DMS53 treated with DMSO at 0.1 percent for 48 hours (cell line): ENCODE data around the gene SLC16A7.

Experiments
- DNase-seq: peaks from one replicate; lab custom pipeline; 2025; ENCODE audit not compliant: unreplicated experiment; lab: John Stamatoyannopoulos, UW

Gene SLC16A7

DNA sequence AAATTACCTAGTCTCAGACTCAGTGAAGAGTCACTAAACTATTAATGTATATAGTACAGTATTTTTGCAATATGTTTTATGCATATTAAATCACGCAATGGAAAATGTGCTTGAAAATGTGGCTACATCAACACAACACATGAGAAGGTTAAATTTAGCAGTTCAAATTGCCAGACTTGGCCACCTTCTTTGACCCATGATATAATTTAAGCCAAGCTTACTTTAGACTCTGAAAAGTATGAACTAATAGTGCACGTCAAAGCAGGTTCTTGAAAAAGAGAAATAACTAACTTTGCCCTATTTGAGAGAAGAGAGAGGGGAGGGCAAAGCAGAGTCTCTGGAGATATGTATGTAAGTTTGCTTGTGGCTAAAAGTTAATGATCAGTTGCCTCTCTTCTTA, 68.7 kb downstream of the SLC16A7 start:
- no peak for DNase-seq

GRCh38 chr12:59665701-59666100, 69.9 kb downstream of the SLC16A7 start:
- no peak for DNase-seq

DNA sequence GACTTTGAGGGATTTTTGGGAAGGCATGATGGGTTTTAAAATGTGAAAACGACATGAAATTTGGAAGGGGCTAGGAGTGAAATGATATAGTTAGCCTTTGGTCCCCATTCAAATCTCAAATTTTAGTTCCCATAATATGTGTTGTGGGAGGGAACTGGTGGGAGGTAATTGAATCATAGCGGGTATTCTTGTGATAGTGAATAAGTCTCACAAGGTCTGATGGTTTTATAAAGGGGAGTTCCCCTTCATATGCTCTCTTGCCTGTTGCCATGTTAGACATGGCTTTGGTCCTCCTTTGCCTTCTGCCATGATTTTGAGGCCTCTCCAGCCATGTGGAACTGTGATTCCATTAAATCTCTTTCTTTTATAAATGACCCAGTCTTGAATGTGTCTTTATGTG, 72.8 kb downstream of the SLC16A7 start:
- no peak for DNase-seq

- DNase-seq: no peak
Observed at GRCh38 chr12:59672273-59672672, 76.4 kb downstream of the SLC16A7 start.

DNA sequence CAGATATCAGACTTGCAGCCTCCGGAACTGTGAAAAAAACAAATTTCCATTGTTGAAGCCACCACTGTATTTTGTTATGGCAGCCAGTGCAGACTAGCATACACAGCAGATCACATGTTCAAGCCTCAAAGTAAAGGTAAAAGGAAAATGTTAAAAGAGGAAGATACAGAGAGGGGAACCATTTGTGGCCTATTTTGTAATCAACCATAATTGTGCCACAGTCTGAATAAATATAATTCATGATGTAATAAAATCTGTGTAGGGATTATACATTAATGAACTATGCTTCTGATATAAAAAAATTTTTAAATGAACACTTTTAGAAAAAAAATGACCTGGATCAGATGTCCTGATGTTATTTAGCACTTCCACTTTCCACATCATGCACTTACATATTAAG, 79.6 kb downstream of the SLC16A7 start:
- DNase-seq: no peak

DNA sequence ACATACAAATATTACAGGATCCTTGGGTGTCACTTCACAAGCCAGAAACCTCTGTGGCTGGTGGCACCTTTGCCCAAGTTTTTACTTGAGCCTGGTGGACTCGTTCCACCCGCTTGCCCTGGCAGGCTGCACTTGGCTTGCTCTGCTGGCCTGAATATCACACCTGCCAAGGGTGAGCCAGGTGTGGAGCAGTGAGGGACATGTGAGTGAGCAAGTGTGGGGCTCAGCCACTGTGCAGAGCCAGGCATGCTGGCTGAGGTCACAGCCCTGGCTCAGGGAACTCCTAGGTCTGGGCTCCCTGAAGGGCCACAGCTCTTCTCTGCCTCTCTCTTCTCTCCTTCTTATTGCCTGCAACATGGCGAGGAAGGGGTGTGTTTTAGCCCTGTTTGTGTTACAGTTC, 82.0 kb downstream of the SLC16A7 start:
- DNase-seq: no peak

DNA sequence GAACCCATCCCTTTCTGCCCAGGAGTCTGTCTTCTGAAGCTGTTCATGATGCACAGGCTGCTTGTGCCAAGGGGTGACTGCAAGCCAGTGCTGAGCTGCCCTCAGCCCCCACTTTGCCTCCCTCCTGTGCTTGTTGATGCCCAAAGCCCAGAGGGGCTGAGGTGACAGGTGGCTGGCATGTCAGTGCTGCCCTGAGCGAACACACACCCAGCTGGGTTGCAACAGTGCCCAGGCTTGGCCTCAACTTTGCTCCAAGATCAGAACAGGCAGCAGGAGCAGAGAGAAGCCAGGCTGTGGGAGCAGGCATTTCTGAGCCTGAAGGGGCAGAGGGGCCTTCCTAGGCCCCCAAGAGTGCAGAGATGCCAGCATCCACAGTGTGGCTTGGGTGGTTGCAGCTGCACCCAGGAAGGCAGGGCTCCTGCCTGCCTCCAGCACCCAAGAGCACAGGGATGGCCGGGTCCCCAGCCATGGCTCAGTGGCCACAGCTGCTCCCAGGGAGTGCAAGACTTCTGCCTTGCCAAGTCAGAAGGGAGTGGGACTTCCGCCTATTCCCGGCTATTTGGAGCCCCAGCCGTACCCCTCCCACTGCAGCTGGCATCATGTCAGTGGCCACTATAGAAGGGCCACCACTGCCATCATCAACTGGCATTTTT, 83.1 kb downstream of the SLC16A7 start:
- DNase-seq: no peak

GRCh38 chr12:59689776-59690175, 93.9 kb downstream of the SLC16A7 start:
- no peak for DNase-seq

DNA sequence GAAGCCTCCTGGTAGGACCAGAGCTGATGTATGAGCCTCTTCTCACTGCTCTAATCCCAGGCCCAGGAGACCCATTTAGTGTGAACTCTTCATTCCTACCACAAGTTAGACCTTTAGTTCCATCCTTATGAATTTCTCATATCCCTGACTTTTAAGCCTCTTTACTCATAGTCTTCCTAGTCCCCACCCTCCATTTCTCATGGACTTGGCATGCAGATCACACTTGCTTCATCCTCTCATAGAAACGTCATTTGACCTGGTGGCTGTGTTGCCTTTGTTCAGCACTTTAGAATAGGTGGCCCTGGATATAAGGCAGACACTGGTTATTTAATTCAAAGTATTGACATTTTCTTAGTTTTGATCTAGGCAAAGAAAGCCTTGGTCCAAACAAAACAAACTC, 99.5 kb downstream of the SLC16A7 start:
- no peak for DNase-seq

GRCh38 chr12:59698600-59698999, 102.8 kb downstream of the SLC16A7 start:
- no peak for DNase-seq

- DNase-seq: no peak
Observed at GRCh38 chr12:59699421-59700152, 103.8 kb downstream of the SLC16A7 start.

GRCh38 chr12:59700153-59700450, 104.3 kb downstream of the SLC16A7 start:
- DNase-seq: no peak

DNA sequence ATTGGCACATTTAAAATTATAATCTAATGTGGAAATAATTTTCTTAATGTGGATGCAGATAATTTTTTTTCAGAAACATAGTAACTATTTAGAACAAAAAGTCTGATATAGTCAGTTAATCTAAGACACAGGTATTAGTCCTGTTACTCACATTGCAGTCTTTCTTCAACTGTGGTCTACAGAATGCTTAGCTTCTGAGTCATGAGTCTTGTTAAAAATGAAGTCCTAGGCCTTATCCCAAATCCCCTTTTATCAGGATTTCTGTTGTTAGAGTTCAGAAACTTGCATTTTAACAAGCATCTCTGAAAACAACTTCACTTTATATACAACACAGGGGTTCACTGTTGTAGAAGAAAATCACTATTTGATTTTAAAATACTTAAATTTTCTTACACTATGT, 112.2 kb downstream of the SLC16A7 start:
- no peak for DNase-seq

DNA sequence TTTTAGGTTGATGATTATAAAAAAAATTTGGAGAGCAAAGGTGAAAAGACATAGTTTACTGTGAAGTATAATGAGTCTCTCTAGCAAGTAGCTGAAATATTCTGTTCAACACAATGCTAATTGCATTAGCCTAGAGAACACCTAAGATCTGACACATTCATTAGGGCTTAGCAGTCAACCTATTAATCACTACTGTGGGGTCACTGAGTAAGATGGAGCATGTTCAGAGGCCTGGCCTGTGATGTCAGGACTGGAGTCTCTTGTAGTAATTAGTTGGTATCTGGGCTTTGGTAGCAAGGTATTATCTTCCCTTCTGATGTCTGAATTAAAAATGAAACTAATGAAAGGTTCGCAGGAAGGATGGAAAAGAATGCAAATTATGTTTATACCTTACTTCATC, 112.7 kb downstream of the SLC16A7 start:
- no peak for DNase-seq

GRCh38 chr12:59710004-59710628, 114.3 kb downstream of the SLC16A7 start:
- DNase-seq: no peak

GRCh38 chr12:59710964-59711363, 115.1 kb downstream of the SLC16A7 start:
- DNase-seq: no peak

DNA sequence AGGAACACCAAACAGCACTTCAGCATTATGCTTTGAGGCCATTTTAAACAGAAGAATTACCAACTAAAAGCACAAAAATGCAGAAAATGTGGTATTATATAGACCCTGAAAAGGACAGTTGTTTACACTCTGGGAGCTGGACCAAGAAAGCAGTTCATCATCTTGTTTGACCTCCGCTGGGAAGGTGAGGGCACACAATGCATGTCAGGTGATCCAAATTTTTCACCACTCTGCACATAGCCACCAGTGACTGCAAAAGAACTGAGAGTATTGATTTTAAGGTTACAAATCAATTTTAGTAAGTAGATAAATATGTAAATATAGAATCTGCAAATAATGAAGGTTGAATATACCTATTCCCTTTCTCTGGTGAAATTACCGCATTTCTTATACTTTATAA, 119.6 kb downstream of the SLC16A7 start:
- no peak for DNase-seq

DNA sequence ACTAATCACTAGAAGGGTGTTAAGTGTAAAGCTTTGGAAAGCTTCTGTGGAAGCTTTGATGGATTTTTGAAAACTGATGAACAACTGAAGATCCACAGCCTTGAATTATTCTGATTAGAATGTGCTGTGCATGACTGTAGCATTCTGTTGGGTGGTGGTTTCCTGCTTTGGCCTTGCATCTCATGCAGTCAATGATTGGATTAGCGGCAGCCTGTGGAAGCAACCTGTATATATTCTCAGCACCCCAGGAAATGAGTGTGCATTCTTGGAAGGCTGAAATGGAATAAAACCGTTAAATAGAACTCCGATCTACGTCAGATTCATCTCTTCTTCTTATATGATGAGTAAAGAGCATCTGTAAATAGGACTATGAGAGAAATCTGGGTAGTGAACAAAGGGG, 120.2 kb downstream of the SLC16A7 start:
- no peak for DNase-seq

DNA sequence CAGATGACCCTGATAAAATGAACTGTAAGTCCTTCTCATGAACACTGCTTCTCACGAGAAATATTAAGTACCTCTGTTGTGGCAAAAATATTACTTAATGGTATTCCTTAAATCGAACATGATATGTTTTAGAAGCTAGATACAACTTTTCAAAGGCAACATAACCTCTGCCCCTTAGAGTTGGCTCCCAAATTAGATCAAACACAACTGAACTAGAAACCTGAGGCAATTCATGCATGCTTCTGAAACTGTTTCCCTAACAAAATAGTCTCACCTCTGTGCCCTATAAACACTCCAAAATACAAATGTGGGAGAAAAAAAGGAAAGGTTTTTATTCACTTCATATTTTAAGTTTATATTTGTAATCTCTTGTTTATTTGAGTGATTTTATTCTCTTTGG, 121.6 kb downstream of the SLC16A7 start:
- no peak for DNase-seq

DNA sequence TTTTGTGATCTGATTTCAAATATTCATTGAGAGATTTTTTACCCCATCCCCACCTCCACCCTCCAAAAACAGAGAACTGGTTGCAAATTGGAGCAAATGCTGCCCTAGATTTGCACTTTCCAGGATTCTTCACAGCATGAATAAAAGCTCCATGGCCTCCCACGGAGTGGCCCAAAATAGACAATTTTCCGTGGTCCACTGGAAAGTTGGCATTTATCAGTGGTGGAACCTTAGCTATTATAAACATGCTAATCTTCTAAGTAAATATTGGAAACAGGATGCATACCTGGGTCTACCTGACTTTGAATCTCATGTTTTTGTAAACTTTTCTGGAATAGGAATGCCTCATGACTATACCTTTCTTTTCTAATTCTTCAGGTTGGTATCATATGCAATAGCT, 123.9 kb downstream of the SLC16A7 start:
- no peak for DNase-seq

DNA sequence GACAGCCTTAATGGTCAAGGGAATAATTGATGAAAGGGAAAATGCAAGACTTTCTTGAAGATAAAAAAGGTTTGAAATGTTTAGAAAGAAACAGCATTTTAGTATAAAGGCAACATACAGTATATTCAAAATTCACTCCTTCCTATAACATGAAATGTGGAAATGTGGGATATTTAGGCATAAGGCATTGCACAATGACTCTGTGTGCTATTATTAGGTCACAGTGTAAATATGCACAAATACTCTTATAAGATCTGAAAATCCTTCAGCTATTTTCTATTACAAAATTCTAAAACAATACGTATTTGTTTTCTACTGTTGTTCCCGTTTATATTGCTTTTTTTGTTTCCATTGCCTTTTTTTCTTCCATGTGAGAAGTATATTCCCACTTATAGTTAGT, 127.7 kb downstream of the SLC16A7 start:
- no peak for DNase-seq

DNA sequence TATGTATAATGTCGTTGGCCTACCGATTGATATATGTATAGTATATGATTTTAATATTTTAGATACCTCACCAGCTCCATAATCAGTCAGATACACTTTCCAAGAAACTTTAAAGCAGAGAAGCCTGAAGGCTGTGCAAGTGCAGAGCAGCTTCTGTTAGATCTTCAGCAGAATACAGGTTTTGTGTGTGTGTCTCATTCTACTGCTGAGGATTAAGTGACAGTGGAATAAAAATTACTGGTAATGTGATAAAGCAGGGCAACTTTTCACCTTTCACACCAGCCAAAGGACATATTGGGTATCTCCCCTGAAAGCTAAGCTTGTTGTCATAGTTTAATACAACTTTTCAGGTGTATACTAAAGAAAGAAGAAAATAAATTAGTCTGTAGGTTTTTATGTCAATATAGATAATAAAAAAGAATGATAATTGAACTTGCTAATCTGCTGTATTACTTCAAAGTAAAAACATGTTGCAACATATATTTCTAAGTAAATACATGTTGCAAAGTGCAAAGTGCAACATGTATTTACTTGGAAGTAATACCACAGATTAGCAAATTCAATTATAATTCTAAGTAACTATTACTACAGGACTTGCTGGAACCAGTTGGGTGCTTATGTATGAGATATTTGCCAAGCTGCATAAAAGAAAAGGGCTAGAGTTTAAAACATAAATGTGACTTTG, 128.3 kb downstream of the SLC16A7 start:
- no peak for DNase-seq
